Activated CD4-positive, CD25-positive, alpha-beta regulatory T cell treated with anti-CD3 and anti-CD28 coated beads, Interleukin-2, amount 50 U/mL, for 24 hours (primary cell): ENCODE results near the gene RTN4R.

Source experiments
- ATAC-seq, 2 donors: fragments of 150-1000 bp; cut with Tn5 transposase; one replicate each; pipeline ENCODE4 v1.10.0; 2021; ENCODE audit warnings: mild to moderate bottlenecking in 1 of 2, moderate library complexity in 1 of 2

The RTN4R gene

GRCh38 chr22:20228055-20228938 lies 39.8 kb downstream of the RTN4R start:
- ATAC-seq, result no peak

DNA sequence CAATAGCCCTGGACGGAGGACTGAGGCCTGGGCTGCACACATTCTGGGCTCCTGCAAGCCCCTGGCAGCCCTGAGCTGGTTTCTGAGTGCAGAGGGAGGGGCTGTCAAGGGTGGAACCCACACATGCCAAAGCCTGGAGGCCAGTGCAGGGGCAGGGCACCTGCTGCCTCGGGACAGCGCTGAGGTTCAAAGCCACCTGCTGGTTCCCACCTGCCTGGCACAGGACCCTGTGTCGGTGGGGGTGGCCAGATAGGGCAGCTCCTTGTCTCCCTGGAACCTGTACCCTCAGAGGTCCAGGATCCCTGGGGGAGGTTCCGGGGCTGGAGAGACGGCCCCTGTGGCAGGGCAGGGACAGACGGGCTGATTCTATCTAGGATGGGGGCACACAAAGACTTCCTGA lies 40.8 kb downstream of the RTN4R start:
- ATAC-seq, result no peak

DNA sequence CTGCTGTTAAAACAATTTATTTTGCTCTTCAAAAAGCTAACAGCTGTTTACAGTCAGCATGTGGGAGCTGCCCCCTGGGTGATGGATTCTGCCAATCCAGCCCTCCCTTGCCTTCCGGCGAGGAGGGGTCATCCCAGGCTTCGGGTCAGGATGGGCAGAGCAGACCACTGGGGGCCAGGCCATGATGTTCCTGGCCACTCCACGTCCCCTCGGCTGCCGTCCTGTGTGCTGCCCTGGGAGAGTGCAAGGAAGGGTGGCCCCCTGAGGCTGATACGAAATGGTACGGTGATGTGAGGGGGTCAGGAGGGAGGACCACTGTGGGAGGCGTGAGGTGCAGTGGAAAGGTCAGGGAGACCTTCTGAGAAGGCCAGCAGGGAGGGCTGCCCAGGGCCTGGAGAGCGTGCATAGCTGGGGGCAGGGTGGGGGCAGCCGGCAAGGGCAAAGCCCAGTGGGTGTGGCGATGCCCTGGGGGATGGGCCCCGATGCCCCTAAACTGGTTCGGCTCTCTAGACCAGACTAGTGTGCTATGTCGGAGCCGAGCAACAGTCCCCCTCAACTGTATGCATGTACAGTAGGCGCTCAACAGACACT lies 41.3 kb downstream of the RTN4R start:
- no peak for ATAC-seq

DNA sequence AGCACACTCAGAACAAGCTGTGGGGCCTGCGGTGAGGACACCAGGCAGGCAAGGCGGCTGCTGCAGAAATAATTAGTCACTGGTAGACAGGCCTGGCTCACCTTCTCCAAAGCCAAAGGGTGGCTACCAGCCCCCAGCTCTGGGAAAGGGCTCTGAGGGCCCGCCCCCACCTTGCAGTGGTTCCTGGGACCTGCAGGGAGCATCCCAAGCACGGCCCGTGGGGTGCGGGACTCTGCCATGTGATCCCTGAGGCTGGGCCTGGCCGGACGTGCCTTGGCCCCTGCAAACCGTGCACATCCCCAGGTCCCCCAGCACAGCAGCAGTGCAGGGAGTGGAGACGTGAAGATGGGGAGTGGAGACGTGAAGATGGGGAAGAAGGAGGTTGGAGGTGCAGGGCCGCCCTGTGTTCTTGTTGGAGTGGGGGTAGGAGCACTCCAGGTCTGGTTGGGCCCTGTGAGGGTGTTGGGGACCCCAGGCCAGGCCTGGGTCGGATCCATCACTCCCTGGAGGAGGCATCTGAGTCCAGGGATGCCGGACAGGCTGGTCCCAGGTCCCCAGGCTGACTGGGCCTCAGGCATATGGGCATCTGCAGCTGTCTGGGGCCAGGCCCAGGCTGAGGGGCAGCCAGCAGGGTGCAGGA lies 41.9 kb downstream of the RTN4R start:
- ATAC-seq, result no peak

- no peak for ATAC-seq
Observed at GRCh38 chr22:20225693-20225966, 42.5 kb downstream of the RTN4R start.

GRCh38 chr22:20224917-20225692 lies 43.0 kb downstream of the RTN4R start:
- ATAC-seq, result no peak

GRCh38 chr22:20224256-20224626 lies 43.9 kb downstream of the RTN4R start:
- no peak for ATAC-seq

GRCh38 chr22:20223421-20224255 lies 44.5 kb downstream of the RTN4R start:
- ATAC-seq, result no peak

DNA sequence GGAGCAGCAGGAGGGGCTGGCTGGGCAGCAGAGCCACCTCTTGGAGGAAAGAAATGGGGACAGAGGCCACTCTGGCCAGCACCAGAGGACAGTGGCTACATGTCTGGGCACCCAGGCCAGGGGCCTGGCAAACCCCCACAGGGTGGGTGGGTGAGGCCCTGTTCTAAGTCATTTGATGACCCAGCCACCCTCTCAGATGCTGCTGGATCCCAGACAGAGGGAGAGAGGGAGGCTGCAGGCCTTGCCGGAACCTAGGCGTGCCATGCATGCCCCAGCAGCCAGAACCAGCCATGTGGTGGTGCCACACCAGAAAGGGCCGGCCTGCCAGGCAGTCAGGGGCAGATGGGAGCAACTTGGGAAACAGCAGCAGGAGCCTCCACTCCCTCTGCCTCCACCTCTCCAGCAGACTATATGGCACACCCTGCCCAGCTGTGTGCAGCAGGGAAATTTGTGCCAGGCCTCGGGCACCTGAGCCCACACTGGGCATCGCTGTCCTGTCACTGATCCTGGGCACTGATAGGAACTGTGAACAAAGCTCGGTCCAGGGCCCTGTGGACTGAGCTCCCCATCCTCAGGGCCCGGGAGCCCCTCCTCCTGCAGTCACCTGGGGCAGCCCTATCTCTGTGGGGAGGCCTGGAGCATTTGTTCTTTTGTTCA lies 45.2 kb downstream of the RTN4R start:
- no peak for ATAC-seq

GRCh38 chr22:20221421-20222340 lies 46.4 kb downstream of the RTN4R start:
- no peak for ATAC-seq

DNA sequence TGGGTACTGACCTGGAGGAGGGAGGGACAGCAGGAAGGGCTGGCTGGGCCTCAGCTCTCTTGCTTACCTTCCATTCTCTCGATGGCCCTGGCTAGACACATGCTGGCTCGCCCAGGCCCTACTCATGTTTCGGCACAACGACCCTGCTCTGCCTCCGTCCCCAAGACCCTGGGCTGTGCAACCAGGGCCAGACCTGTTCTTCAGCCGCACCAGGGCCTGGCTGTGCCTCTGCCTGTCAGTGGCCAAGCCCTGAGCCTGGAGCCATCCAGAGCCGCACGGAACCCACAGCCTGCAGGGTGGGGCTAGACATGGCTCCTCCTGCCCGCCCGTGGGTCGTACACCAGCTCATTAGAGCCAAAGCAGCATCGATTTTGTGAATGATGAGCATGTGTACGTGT lies 47.5 kb downstream of the RTN4R start:
- ATAC-seq, result no peak

- ATAC-seq, result no peak
Observed at GRCh38 chr22:20219667-20220628, 48.2 kb downstream of the RTN4R start.

GRCh38 chr22:20218987-20219386 lies 49.1 kb downstream of the RTN4R start:
- ATAC-seq, result no peak

GRCh38 chr22:20218326-20218872 lies 49.7 kb downstream of the RTN4R start:
- ATAC-seq, result no peak

- ATAC-seq, result no peak
Observed at GRCh38 chr22:20217563-20217962, 50.6 kb downstream of the RTN4R start.

DNA sequence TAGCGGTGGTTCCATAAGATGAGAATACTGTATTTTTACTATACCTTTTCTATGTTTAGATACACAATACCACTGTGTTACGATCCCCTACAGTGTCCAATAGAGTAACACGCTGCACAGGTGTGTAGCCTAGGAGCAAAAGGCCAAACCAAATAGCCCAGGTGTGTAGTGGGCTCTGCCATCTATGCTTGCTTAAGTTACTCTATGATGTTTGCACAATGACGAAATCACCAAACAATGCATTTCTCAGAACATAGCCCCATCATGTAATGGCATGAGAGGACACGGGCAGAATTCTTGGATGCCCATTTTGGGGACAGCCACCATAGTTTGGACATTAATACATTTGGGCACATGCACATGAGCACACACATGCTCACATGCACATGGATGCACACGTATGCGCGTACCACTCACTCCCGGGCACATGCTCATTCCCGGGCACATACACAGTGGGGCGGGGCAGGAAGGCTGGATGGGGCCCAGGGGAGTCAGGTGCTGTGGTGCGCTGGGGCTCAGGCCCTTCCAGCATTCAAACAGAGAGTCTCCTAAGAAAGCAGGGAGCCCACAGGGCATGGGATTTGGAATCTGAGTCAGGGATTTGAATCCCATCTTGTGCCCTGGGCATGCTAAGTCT lies 51.1 kb downstream of the RTN4R start:
- no peak for ATAC-seq

DNA sequence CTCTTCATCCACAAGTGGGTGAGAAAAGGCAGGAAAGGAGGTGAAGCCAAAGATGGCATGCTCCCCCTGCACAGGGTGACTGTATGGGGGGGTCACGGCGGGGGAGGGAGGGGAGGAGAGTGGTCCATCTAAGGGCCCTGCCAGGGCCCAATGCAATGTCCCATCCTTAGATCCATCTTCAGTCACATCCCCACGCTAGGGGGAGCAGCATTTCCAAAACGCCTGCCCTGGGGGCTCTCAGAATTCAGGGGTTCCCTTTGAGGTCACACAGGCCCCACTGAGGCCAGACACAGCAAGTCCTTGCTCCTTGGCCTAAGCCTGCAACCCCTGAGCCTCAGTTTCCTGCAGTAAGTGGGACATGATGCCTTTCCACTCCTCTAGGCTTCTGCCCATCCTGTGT lies 52.4 kb downstream of the RTN4R start:
- ATAC-seq, result no peak

GRCh38 chr22:20214853-20215252 lies 53.3 kb downstream of the RTN4R start:
- no peak for ATAC-seq
